HG03457 (cell line): ENCODE results near the gene RAX2.
A peak's percentile ranks its signal among the peaks of the same experiment; 100 is the strongest.
"Not testable (repeated sequence)": the region's sequence is repeated elsewhere in the genome, so short reads cannot be mapped to it uniquely, and the experiment has no call there.

ENCODE experiments used
- ATAC-seq: cut with Tn5 transposase; IDR thresholded peaks from one replicate; pipeline ENCODE4 v1.9.1; 2021; ENCODE audit warnings: moderate number of reproducible peaks; ENCODE audit not compliant: unreplicated experiment

RAX2 gene

DNA sequence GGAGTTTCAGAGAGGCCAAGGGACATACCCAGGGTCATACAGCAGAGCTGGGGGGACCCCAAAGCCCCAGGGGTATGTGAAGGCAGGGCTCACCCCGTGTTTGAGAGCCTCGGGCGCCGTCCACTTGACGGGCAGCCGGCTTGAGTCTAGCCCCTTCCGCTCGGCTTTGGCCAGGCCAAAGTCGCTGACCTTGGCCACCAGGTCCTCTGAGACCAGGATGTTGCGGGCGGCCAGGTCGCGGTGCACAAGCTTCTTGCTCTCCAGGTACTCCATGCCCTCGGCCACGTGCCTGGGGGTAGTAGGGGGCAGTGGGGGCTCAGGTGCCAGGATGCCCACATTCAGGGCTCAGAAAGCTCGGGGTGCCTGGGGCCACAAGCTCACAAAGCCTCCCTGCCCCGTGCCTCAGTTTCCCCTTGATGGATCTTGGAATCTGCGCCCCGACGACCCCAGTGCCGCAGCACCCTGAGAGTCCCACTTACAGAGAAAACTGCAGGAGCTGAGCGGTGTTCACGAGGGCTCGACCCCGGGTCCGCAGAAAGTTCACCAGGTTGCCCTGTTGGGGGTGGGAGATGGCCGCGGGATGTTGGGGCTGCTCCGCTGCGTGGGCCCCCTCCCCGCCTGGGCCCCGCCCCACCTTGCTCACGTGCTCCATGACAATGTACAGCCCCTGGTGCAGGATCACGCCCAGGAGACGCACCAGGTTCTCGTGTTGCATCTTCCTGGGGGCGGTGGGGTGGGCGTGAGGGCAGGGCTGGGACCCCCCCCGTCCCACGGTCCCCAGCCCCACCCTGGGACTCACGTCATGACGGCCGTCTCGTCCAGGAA is 7.1 kb upstream of the RAX2 start:
- ATAC-seq, result no peak

DNA sequence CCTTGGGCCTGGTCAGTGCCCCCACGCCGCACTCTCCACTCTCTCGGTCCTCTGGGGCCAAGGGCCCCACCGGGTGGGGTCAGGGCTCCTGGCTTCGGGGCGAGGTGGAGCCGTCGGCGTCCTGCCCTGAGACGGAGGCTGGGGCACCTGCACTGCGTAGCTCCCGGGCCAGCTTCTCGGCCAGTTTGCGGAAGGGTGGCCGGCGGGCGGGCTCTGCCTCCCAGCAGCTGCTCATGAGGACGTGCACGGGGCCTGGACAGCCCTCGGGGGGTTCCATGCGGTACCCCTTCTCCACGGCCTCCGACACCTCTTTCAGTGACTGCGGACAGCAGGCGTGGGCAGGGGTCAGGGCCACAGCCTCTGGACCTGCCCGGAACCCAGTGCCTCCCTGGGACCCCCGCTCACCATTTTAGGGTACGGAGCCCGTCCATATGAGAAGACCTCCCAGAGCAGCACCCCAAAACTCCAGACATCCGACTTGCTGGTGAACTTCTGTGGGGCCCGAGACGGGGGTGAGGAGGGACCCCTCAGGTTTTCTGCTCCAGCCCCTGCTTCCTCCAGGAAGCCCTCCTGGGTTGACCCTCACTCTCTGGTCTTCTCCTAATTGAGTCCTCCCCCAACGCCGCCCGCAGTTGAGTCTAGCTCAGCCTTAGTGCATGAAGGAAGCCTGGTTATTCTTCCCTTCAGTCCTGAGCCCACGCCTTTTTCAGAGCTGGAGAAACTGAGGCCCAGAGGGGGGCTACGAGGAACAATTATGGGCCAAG is 6.3 kb upstream of the RAX2 start:
- ATAC-seq, result no peak

DNA sequence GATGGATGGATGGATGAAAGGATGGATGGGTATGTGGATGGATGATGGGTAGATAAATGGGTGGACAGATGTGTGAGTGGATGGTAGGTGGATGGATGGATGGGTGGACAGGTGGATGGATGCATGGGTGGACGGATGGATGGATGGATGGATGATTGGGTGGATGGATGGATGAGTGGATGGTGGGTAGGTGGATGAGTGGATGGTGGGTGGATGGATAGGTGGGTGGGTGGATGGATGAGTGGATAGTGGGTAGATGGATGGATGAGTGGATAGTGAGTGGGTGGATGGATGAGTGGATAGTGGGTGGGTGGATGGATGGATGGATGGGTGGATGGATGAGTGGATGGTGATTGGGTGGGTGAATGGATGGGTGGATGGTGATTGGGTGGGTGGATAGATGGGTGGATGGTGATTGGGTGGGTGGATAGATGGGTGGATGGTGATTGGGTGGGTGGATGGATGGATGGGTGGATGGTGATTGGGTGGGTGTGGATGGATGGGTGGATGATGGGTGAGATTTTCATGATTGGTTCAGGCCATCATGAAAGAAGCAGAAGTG is 4.5 kb upstream of the RAX2 start:
- no peak for ATAC-seq

DNA sequence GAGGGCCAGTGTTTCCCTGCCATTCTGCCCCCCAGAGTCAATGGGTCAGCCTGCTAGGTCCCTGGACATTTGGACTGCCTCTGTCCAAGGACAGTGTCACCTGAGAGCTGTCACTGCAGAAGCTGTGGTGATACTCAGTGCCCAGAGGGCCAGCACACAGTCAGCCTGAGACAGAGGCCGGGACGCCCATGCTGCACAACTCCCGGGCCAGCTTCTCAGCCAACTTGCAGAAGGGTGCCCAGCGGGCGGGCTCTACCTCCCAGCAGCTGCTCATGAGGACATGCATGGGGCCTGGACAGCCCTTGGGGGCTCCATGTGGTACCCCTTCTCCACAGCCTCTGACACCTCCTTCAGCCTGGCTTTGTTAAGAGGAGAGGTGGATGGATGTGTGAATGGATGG is 3.8 kb upstream of the RAX2 start:
- no peak for ATAC-seq

DNA sequence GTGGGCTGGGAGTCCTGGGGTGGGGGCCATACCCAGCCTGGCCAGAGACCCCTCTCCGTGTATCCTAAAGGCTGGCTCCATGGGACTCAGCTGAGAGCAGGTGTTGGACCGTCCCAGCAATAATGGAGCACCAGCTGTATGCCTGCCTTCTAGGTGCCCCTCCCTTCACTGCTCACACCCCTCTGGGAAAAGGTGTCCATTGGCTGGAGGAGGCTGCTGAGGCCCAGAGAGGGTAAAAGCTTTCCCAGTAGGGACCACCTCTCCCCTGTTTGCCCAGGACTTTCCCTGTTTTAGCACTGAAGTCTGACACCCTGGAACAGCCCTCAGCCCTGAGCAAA is 3.3 kb upstream of the RAX2 start:
- ATAC-seq, result no peak

DNA sequence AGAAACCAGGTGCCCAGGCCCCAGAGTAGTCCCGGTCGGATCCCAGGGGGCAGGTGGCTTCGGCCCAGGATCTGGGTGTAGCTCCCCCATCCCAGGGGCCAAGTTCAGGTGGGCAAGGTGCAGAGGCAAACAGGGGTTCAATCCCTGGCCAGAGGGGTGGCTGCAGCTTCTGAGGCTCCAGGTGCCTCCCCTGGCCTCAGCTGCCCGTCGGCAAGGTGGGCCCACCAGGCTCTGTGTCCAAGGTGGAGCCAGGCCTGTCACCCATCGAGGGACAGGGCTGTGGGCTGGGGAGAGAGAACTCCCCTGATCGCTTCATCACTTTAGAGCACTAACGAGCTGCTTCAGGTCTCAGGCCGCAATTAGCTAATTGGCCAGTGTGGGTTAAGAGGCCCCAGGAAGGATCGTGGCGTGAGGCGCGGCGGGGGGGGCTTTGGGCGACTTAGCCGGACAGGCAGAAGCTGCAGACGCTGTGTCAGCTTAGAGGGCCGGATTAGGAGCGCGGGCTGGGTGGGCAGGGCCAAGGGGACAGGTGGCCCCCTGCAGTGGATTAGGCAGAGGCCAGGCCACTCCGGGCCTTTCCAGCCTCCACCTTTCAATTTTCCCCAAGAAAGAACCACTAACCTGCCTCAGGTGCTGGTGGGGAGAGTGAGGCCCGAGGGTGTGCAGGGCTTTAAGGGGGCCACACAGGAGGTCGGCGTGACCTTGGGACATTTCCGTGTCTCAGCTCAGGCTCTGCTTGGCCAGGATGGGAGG is 2.8 kb upstream of the RAX2 start:
- ATAC-seq, result no peak

DNA sequence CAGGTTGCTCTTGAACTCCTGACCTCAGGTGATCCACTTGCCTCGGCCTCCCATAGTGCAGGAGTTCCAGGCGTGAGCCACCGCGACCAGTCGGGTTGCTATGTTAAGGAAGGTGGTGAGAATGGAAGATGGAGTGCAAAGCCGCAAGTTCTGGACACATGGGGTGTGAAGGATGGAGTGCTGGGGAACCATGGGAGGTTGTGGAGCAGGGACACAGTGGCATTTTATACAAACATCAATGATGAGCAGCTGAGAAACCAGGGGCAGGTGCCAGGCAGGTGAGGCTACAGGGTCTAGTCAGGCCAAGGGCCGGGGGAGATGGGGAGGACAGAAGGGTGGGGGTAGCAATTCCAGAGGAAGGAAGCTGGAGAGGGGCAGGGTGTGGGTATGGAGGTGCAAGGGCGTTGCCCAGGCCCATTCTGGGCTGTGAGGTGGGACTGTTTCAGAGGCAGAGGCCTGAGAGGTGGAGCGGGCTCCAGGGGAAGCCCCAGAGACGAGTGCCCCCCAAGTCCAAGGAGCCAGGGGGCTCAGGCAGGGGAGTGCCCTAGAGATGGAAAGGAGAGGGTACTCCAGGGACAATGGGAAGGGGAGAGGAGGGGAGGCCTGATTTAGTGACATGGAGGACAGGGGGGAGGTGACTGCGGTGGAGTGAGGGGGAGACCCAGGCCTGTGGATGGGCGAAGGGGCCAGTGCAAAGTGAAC is 1.9 kb upstream of the RAX2 start:
- ATAC-seq, result no peak

DNA sequence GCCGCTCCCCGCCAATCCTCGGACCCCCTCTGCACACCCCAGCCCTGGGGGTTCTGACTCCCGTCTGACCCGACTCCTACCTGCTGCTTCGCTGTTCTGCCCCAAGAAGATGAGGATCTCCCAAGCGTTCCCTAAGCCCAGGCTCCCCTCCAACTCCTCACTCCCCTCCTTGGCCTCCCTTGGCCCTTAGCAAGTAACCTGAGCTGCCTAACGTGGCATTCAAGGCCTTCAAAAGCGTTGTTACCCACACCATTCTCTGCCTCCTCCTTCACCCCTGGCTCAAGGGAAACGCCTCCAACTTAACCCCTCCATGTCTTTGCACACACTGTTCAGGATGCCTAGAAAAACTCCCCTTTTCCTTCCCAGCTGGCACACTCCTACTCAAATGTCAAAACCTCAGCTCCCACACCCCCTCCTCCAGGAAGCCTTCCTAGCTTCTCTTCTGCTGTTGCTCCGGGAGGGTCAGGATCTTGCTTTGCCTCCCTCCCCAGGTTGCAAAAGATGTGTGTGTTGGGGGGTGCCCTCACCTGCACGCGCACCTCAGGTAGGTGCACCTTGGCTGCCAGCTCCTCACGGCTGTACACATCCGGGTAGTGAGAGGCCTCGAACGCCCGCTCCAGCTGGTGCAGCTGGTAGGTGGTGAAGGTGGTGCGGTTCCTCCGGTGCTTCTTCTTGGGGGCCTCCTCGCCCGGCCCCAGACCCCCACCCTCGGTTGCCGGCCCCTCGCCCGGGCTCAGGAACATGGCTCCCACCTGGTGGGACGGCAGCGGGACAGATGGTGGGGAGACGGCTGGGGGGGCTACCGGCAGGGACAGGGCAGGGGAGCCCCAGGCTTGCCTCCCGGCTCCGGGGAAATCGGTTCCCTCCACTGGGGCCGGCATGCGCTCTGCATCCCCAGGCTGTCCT is 775 bp downstream of the RAX2 start:
- no peak for ATAC-seq

DNA sequence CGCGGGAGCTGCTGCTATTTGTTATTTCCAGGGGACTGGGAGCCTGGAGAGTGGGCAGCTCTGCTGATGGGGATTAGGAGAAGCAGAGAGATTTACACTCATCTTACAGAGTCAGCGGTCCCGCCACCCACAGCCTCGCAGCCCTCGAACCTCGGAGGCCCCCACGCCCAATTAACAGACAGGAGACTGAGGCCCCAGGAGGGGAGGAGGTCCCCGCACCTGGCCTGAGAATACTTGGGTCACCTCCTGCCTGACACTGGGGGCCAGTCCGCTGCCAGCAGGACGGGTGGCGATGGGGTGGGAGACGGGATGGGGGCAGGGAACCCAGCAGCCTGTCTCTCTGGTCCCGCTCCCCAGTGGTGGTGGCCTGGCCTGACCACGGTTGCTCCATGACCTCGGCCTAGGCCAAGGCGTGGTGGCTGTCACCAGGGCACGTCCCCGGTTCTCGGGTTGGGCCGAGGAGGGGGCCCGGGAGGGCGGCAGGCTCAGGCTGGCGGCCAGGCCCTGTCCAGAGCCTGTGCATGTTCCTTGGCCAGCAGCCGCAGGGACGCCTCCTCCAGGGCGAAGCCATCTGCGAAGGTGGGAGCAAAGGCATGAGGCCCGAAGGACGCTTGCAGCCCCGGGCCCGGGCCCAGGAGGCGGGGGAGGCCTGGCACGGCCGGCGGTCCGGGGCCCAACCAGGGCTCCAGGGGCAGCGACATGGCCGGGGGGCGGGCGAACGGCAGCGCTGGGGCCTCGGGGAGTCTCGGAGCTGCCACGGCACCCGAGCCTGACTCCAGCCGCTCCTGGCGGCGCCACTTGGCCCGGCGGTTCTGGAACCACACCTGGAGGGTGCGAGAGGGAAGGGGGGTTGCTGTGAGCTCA is 1.7 kb downstream of the RAX2 start:
- no peak for ATAC-seq

DNA sequence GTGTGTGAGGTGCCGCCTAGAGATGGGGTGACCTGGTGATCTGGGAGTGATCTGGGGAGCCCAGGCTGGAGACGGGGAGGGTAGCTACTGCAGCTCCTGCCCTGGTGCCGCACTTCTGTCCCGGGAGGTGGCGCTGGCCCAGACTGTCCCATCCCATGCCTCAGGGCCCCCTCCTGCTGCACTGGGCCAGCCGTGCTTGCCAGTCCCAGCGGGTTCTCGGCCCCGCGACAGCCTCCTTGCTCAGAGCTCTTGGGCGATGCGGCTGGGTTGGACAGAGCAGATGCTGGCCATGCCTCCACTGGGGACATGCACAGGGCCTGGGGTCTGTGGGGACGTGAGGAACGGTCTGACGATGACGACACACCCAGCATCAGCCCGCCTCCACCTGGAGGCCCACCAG is 2.5 kb downstream of the RAX2 start:
- ATAC-seq, result no peak

DNA sequence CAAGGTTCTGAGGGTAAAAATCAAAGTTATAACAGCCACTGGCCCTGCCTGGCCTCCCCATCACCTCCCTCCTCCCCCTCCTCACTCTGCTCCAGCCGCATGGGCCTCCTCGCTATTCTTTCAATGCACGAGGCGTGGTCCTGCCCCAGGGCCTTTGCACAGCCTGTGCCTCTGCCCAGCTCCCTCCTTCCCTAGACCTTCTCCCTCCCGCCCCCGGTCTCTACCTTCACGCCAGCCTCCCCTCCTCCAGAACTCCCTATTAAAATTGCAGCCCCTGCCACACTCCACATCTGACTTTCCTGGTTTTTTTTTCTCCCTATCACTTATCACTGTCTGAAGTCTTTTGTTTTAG is 3.3 kb downstream of the RAX2 start:
- ATAC-seq, result no peak

DNA sequence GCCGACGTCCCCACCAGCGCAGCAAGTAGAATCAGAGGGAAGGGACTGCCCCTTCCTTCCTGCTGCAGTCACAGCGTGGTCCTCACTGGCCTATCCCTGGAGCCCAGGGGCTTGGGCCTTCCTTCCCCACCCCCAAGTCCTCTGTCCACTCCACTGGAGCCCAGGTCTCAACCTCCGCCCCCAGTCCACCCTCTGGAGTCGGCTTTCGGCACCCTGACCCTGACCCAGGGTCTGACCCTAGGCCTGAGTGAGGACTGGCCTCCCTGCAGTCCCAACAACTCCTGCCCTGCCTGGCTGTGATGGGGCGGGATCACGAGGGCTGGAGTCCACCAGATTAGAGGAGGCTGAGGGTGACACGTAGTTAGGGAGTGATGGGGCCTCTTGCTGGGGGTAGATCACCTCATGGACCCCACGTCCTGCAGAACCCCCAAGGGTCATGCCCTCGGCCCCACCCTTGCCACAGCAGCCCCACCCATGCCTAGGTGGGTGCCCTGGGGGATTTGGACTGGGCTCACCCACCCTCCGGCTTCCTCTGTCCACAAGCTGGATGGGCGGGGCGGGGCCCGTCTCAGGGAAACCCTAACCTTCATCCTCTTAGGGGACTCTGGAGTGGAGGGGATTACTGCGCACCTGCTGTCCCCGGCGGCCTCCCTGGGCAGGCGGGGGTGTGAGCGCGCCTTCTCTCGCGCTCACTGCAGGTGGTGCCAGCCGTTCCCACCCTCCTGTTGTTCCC is 3.8 kb downstream of the RAX2 start:
- no peak for ATAC-seq

DNA sequence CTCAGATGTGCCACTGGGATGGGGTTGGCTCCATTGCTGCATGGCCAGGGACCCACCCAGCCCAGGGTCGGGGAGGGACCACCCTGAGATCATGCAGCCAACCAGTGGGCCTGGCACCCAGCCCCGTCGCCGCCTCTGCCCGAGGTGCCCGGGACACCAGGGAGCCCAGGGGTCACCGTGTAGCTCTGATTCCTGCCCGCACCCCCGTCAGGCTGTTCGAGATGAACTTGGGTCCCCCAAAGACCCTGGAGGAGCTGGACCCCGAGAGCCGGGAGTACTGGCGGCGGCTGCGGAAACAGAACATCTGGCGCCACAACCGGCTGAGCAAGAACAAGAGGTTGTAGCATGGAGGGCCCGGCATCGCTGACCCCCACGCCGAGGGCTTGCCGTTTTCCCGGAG is 5.0 kb downstream of the RAX2 start:
- no peak for ATAC-seq

DNA sequence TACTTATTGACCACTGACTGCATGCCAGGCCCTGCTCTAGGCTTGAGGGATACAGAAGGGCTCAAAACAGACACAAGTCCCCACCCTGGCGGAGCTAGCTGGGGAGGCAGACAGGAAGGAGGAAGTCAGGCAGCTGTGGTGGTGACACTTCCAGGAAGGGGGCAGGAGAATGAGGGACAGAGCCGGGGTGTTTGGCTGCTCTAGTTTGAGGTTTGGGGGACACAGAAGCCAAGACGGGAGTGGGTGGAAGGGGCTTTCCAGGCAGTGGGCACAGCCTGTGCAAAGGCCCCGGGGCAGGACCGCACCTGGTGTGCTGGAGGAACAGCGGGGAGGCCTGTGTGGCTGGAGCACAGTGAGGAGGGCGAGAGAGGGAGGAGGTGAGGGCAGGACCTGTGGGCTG is 5.5 kb downstream of the RAX2 start:
- no peak for ATAC-seq

DNA sequence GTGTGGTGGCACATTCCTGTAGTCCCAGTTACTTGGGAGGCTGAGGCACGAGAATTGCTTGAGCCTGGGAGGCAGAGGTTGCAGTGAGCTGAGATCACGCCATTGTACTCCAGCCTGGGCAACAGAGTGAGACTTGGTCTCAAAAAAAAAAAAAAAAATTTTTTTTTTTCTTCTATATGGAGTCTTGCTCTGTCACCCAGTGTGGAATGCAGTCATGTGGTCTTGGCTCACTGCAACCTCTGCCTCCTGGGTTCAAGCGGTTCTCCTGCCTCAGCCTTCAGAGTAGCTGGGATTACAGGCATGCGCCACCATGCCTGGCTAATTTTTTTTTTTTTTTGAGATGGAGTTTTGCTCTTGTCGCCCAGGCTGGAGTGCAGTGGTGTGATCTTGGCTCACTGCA is 6.3 kb downstream of the RAX2 start:
- ATAC-seq, result not testable (repeated sequence)

DNA sequence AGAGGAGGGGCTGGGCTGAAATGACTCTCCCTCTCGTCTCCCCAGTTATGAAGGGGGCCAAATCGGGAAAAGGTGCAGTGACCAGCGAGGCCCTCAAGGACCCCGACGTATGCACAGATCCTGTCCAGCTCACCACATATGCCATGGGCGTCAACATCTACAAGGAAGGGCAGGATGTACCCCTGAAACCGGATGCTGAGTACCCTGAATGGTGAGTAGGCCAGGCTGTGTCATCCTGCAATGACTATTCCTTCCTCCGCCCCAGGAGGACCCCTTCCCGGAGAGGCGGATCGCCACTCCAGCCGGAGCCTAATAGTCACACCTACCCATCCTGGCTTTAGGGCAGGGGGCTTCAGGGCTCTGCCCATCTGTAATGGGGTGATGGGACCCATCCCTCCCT is 6.9 kb downstream of the RAX2 start:
- ATAC-seq, result no peak

DNA sequence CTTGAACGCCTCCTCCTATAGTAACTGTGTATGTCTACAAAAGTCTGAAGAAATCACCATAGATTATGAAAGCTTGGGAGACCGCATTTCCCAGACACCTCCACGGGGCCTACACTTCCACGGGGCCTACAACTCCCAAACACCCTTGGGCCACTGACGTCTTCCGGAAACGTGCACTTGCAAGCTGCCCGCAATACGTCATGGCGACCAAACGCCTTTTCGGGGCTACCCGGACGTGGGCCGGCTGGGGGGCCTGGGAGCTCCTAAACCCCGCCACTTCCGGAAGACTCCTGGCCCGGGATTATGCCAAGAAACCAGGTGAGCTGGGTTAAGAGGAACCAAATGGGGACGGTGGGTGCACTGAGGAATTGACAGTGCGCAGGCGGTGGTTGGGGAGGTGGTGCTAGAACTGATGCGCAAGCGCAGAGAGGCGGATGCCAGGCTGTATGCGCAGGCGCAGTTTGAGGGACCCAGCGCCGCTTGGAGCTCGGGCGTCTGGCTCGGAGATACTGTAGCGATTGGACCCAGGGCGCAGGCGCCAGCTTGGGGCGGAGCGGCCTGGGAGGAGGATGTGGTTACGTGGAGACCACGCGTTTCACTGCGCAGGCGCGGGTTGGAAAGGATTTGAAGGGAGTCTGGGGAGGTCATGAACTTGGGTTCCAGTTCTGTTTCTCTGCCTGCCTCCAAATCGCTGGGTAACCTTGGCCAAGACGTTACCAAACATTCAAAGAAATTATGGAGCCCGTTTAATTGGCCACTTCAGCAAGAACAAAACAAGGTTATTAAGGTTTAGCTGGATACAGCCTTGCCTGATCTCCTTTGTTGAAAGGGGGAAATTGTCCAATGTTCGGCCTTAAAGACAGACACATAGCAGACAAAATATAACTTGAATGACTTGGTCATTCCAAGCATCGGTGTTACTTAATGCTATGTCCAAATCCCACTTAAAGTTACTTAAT is 9.2 kb downstream of the RAX2 start, which contains the start of gene MRPL54:
MRPL54 (plus strand) TSS at position 182 of the 959 bp plus-strand sequence; CDS start at position 201, 19 bp downstream.
- ATAC-seq, result peak; percentile 53
